HCT116 (cell line): Measurements from ENCODE around the gene CACNB2. TPM values are rescaled to one million over a fixed set of nuclear protein-coding genes. Genes with fewer than 3 reads are reported as not detected.

Experiments
- ATAC-seq: fragments of 200-7000 bp; cut with Tn5 transposase; 2 replicates; pipeline ENCODE4 v1.9.1; 2020; ENCODE audit warnings: mild to moderate bottlenecking, moderate library complexity
- BruUV-seq: library from RNA; stranded (reverse); fragments of 400-500 nt; replicated peaks from 2 replicates; lab custom pipeline; 2021; lab: Mats Ljungman, UMichigan
- CTCF ChIA-PET: fragments of 300-600 bp; sonication (Branson Sonifier 250); formaldehyde crosslinking; loops from one replicate; lab custom pipeline; 2021; ENCODE audit warnings: antibody characterized with exemption; lab: Charles Lee
- POLR2A ChIA-PET: fragments of 300-600, 350-600 bp; sonication (Branson Sonifier 250); formaldehyde crosslinking; loops from one replicate; lab custom pipeline; 2021; ENCODE audit warnings: antibody characterized with exemption; lab: Charles Lee
- RAD21 ChIA-PET, 2 experiments: fragments of 300-600 bp; sonication (Branson Sonifier 250); formaldehyde crosslinking; loops; one replicate each; lab custom pipeline; 2023; ENCODE audit warnings: low total read pairs in 2 of 2; ENCODE audit not compliant: uncharacterized antibody in 2 of 2, unreplicated experiment in 2 of 2, low non-redundant PET in 1 of 2; lab: Charles Lee
- DNase-seq: peaks from one replicate; pipeline ENCODE4 v3.0.0-alpha.2; 2010; ENCODE audit warnings: low read depth, low spot score
- H2AFZ ChIP-seq: fragments of 200-600 bp; shearing (Covaris generic), sonication (generic); 2 replicates; pipeline ENCODE4 v1.6.1; 2017; ENCODE audit warnings: low read depth, mixed run types, mixed read lengths, antibody characterized with exemption, low read length; ENCODE audit not compliant: poor library complexity, severe bottlenecking
- H3K27ac ChIP-seq: 2 replicates; pipeline ENCODE4 v1.5.1; 2012; ENCODE audit warnings: low read depth, low read length
- H3K27me3 ChIP-seq: fragments of 200-600 bp; sonication (generic); 2 replicates; pipeline ENCODE4 v1.6.1; 2016; ENCODE audit warnings: mixed run types, low read length, mixed read lengths; ENCODE audit not compliant: insufficient read depth
- H3K36me3 ChIP-seq, 2 experiments: fragments of 200-500 bp in 1 of 2; fragments of 200-600 bp in 1 of 2; sonication (Bioruptor generic) in 1 of 2; sonication (generic) in 1 of 2; 2 replicates each; pipeline versions ENCODE4 v1.5.1 to v1.6.1; 2014 to 2016; ENCODE audit warnings: low read length in 2 of 2, inconsistent platforms in 1 of 2, mixed read lengths in 1 of 2, mixed run types in 1 of 2; ENCODE audit not compliant: insufficient read depth in 2 of 2, control insufficient read depth in 1 of 2
- H3K4me1 ChIP-seq, 2 experiments: fragments of 200-600 bp in 1 of 2; sonication (generic) in 1 of 2; 2 replicates each; pipeline versions ENCODE4 v1.5.1 to v1.6.1; 2012 to 2017; ENCODE audit warnings: low read length in 2 of 2, inconsistent platforms in 1 of 2, mild to moderate bottlenecking in 1 of 2, mixed read lengths in 1 of 2, mixed run types in 1 of 2, moderate library complexity in 1 of 2; ENCODE audit not compliant: insufficient read depth in 2 of 2, control insufficient read depth in 1 of 2
- H3K4me2 ChIP-seq: fragments of 200-600 bp; sonication (generic); 2 replicates; pipeline ENCODE4 v1.6.1; 2017; ENCODE audit warnings: mixed run types, low read length, mixed read lengths
- H3K4me3 ChIP-seq, 2 experiments: fragments of 200-600 bp in 1 of 2; sonication (generic) in 1 of 2; replicated peaks in 1 of 2; 2 replicates each; pipeline ENCODE4 v1.5.1; 2011 to 2016; ENCODE audit warnings: low read length in 2 of 2, control low read depth in 1 of 2, low read depth in 1 of 2, mild to moderate bottlenecking in 1 of 2, mixed read lengths in 1 of 2, mixed run types in 1 of 2
- H3K79me2 ChIP-seq: fragments of 200-600 bp; sonication (generic); 2 replicates; pipeline ENCODE4 v1.6.1; 2017; ENCODE audit warnings: mild to moderate bottlenecking, mixed run types, low read length, moderate library complexity, mixed read lengths; ENCODE audit not compliant: insufficient read depth
- H3K9ac ChIP-seq: fragments of 200-600 bp; sonication (generic); 2 replicates; pipeline ENCODE4 v1.6.1; 2016; ENCODE audit warnings: low read length, mixed read lengths
- H3K9me2 ChIP-seq: fragments of 200-600 bp; sonication (generic), shearing (Covaris generic); 2 replicates; pipeline ENCODE4 v1.6.1; 2017; ENCODE audit warnings: mixed run types, mild to moderate bottlenecking, moderate library complexity; ENCODE audit not compliant: insufficient read depth
- H3K9me3 ChIP-seq, 2 experiments: fragments of 200-500 bp in 1 of 2; fragments of 200-600 bp in 1 of 2; sonication (Bioruptor generic) in 1 of 2; sonication (generic) in 1 of 2; 2 replicates each; pipeline ENCODE4 v1.6.1; 2014 to 2017; ENCODE audit warnings: low read length in 2 of 2, mixed read lengths in 2 of 2, inconsistent platforms in 1 of 2, low read depth in 1 of 2, mild to moderate bottlenecking in 1 of 2, mixed run types in 1 of 2, moderate library complexity in 1 of 2; ENCODE audit not compliant: control insufficient read depth in 1 of 2, insufficient read depth in 1 of 2
- H4K20me1 ChIP-seq: fragments of 200-600 bp; sonication (generic), shearing (Covaris generic); 2 replicates; pipeline ENCODE4 v1.6.1; 2017; ENCODE audit warnings: mixed run types, mild to moderate bottlenecking, moderate library complexity; ENCODE audit not compliant: insufficient read depth
- CBX3 ChIP-seq: IDR thresholded peaks from 2 replicates; pipeline ENCODE4 v1.6.1; 2012; ENCODE audit warnings: low read depth
- CEBPB ChIP-seq: IDR thresholded peaks from 2 replicates; pipeline ENCODE4 v1.6.1; 2012; ENCODE audit warnings: low read depth
- CTCF ChIP-seq, 3 experiments: fragments of 200-600 bp in 1 of 3; sonication (generic) in 1 of 3; IDR thresholded peaks in 2 of 3; conservative IDR thresholded peaks in 1 of 3; 2 replicates each; pipeline ENCODE4 v1.5.1; 2012 to 2017; ENCODE audit warnings: low read depth in 2 of 3, low read length in 2 of 3, antibody characterized with exemption in 1 of 3, borderline replicate concordance in 1 of 3, control low read depth in 1 of 3, mild to moderate bottlenecking in 1 of 3, mixed read lengths in 1 of 3, mixed run types in 1 of 3, moderate library complexity in 1 of 3; ENCODE audit not compliant: insufficient read depth in 1 of 3
- EGR1 ChIP-seq: IDR thresholded peaks from 2 replicates; pipeline ENCODE4 v1.6.1; 2012; ENCODE audit warnings: low read depth
- ELF1 ChIP-seq: IDR thresholded peaks from 2 replicates; pipeline ENCODE4 v1.6.1; 2012; ENCODE audit warnings: low read depth, borderline replicate concordance
- EZH2 ChIP-seq: fragments of 200-600 bp; sonication (generic); IDR thresholded peaks from 2 replicates; pipeline ENCODE4 v1.6.1; 2017; ENCODE audit warnings: antibody characterized with exemption, mixed run types
- EZH2phosphoT487 ChIP-seq: fragments of 200-600 bp; IDR thresholded peaks from 2 replicates; pipeline ENCODE4 v1.6.1; 2018; ENCODE audit warnings: antibody characterized with exemption, borderline replicate concordance
- FOSL1 ChIP-seq: IDR thresholded peaks from 2 replicates; pipeline ENCODE4 v1.6.1; 2012; ENCODE audit warnings: low read depth
- JUND ChIP-seq: IDR thresholded peaks from 2 replicates; pipeline ENCODE4 v1.6.1; 2012
- RAD21 ChIP-seq: IDR thresholded peaks from 2 replicates; pipeline ENCODE4 v1.6.1; 2012; ENCODE audit warnings: low read depth, mild to moderate bottlenecking
- REST ChIP-seq: IDR thresholded peaks from 2 replicates; pipeline ENCODE4 v1.6.1; 2012; ENCODE audit warnings: low read depth
- SRF ChIP-seq: IDR thresholded peaks from 2 replicates; pipeline ENCODE4 v1.6.1; 2012; ENCODE audit warnings: low read depth
- TCF7L2 ChIP-seq: IDR thresholded peaks from 2 replicates; pipeline ENCODE4 v1.7.0; 2011; ENCODE audit warnings: borderline replicate concordance, inconsistent platforms; ENCODE audit not compliant: insufficient read depth, insufficient read length; ENCODE audit errors: extremely low read depth
- YY1 ChIP-seq: IDR thresholded peaks from 2 replicates; pipeline ENCODE4 v1.6.1; 2011; ENCODE audit warnings: low read length, low read depth, moderate library complexity, mild to moderate bottlenecking; ENCODE audit not compliant: insufficient replicate concordance; ENCODE audit errors: extremely low read depth
- ZBTB33 ChIP-seq: IDR thresholded peaks from 2 replicates; pipeline ENCODE4 v1.6.1; 2011; ENCODE audit warnings: mild to moderate bottlenecking, low read length, moderate library complexity; ENCODE audit not compliant: insufficient replicate concordance; ENCODE audit errors: extremely low read depth
- ZNF274 ChIP-seq: fragments of 200-500 bp; sonication (Bioruptor generic); IDR thresholded peaks from 2 replicates; pipeline ENCODE4 v1.6.1; 2014; ENCODE audit warnings: mild to moderate bottlenecking, low read depth, low read length, inconsistent platforms
- intact Hi-C: fragments of 100-400 bp; cut with micrococcal nuclease; formaldehyde crosslinking; loops from 2 replicates; pipeline ENCODE4 v1.10.0; 2022
- total RNA-seq: library from RNA; stranded (reverse); gene quantifications from one replicate; pipeline ENCODE4 v1.2.1, GENCODE V29; 2021; ENCODE audit not compliant: unreplicated experiment
- TF ChIP-seq, protein P1 (sequence below): IDR thresholded peaks from 2 replicates; pipeline ENCODE4 v1.6.1; 2012
- TF ChIP-seq, protein P2 (sequence below): IDR thresholded peaks from 2 replicates; pipeline ENCODE4 v1.6.1; 2012

Gene CACNB2
- total RNA-seq, 1 experiment from 2014 or later, result 0.71 TPM

DNA sequence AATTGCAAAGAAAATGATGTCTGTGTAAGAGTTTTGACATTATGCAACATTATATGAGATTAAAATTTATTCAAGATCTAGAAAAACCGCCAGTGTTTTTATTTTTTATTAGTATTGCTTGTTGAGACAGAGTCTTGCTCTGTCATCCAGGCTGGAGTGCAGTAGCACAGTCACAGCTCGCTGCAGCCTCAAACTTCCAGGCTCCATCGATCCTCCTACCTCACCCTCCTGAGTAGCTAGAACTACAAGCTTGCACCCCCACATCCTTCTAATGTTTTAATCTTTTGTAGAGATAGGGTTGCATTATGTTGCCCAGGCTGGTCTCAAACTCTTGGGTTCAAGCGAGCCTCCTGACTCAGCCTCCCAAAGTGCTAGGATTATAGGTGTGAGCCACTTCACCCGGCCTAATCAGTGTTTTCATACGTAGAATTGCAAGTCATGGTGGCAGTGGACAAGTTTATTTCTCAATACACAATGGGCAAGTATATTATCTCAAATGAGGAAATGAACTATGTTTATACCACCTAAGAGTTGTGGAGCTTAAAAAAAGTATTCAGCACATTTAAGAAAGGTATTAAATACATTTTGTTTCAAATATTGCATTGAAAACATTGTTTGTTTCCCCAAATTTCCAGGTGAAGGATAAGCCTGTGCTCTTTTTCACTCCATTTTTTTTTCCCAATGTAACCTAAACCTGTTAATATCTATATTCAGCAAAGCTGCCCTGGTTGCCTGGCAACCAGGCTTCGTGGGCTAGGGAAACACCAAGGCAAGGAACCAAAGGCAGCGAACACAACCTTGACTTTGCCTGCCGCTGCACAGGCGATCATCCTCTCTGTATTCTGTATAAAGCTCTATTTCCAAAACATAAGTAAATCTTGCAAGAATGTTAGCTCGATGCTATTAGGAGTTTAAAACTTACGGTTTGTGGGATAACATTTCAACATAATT lies 163.9 kb downstream of the CACNB2 start:
- H3K4me2 ChIP-seq, result no peak overlapping the region
- ChIA-PET POLR2A (no interaction called here), CTCF (interaction anchor here (0.9 kb wide), 1 partner anchor 9 kb away, joined by 3 read pairs; no protein-coding TSS in a partner anchor), RAD21 (no interaction called here)
- H3K36me3 ChIP-seq, result no peaks in the 10 kb centered on the region
- H3K9ac ChIP-seq, result no peak overlapping the region
- H4K20me1 ChIP-seq, result no peaks in the 10 kb centered on the region
- H3K27ac ChIP-seq, result no peak overlapping the region
- H3K9me3 ChIP-seq, result no peaks in the 10 kb centered on the region
- H3K79me2 ChIP-seq, result no peaks in the 10 kb centered on the region
- intact Hi-C loops, result no loop called here
- no peaks in the 10 kb centered on the region for H3K4me1 ChIP-seq
- no TSS peak for BruUV-seq
- no peak for DNase-seq
- H3K9me2 ChIP-seq, result no peaks in the 10 kb centered on the region
- ATAC-seq, result no peak
- no peak overlapping the region for H2AFZ ChIP-seq
- no peaks in the 10 kb centered on the region for H3K27me3 ChIP-seq
- no peak overlapping the region for H3K4me3 ChIP-seq
- TF ChIP-seq, protein P1, sequence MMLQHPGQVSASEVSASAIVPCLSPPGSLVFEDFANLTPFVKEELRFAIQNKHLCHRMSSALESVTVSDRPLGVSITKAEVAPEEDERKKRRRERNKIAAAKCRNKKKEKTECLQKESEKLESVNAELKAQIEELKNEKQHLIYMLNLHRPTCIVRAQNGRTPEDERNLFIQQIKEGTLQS, result no peak
- TF ChIP-seq REST, result no peak
- TF ChIP-seq EGR1, result no peak
- no peak for TF ChIP-seq ZNF274
- no peak for TF ChIP-seq CEBPB
- no peak for TF ChIP-seq FOSL1
- no peak for TF ChIP-seq YY1
- no peak for TF ChIP-seq JUND
- TF ChIP-seq SRF, result no peak
- no peak for TF ChIP-seq EZH2
- no peak for TF ChIP-seq RAD21
- TF ChIP-seq ZBTB33, result no peak
- TF ChIP-seq, protein P2, sequence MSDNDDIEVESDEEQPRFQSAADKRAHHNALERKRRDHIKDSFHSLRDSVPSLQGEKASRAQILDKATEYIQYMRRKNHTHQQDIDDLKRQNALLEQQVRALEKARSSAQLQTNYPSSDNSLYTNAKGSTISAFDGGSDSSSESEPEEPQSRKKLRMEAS, result no peak
- TF ChIP-seq EZH2phosphoT487, result no peak
- no peak for TF ChIP-seq ELF1
- no peak for TF ChIP-seq CTCF (IDR thresholded peaks at IDR 0.05 in 2 of 3, conservative IDR thresholded peaks at IDR 0.05 in 1 of 3; ENCODE audit: borderline replicate concordance in 1 of 3, insufficient read depth in 1 of 3, low read depth in 2 of 3, low read length in 2 of 3)
- TF ChIP-seq CBX3, result no peak
- TF ChIP-seq TCF7L2, result no peak
